Stimulated activated CD8-positive, alpha-beta memory T cell treated with anti-CD3 and anti-CD28 coated beads, Interleukin-4, amount 100 ng/mL, for 1 hour (primary cell): Measurements from ENCODE around the gene AP4M1.

Experiments used
- DNase-seq, 2 donors: peaks; one replicate each; pipeline ENCODE4 v3.0.0-alpha.2; 2020; ENCODE audit warnings: low read depth in 2 of 2, low spot score in 1 of 2

The AP4M1 gene, protein sequence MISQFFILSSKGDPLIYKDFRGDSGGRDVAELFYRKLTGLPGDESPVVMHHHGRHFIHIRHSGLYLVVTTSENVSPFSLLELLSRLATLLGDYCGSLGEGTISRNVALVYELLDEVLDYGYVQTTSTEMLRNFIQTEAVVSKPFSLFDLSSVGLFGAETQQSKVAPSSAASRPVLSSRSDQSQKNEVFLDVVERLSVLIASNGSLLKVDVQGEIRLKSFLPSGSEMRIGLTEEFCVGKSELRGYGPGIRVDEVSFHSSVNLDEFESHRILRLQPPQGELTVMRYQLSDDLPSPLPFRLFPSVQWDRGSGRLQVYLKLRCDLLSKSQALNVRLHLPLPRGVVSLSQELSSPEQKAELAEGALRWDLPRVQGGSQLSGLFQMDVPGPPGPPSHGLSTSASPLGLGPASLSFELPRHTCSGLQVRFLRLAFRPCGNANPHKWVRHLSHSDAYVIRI

DNA sequence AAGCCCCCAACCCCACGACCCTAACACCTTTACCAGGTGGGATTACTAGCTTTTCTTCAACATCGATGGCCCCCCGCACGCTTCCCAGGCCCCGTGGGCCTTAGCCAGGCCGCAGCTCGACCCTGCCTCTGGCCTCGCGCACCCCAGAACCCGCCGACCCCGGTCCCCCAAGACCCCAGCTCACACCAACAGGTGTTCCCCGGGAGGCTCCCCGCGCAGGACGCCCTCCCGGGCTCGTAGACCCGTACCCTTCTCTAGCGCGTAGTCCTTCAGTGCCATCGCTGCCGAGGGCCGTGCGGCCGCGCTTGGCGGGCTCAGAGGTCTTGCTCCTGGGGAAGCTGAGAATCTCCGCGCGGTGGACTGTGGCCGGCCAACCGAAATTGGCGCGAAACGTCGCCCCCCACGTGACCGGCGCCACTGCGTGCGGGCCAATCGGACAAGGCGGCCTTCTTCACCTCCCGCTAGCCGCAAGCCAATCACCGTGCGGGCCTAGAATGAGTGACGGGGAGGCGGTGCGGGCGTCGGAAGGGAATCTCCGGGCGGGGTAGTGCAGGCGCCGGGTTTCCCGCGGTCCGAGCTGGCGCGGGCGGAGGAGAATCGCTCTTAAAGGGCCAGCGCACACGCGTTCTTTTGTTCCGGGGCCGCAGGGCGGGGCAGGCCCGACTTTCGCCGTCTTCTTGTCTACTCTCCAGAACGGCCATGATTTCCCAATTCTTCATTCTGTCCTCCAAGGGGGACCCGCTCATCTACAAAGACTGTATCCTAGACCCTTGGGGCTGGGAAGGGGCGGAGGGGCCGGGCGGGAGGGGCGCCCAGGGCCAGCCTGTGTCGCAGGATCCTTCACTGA, at the start of gene AP4M1, which contains the start of gene MCM7:
TSS of gene AP4M1 (plus strand) at position 628 of the 847 bp plus-strand sequence. CDS start at position 700, 72 bp downstream.
TSS of gene MCM7 (minus strand) at position 382 of the 847 bp plus-strand sequence. CDS start at position 279, 103 bp downstream.
- peak; percentile 89 to 95 for DNase-seq

DNA sequence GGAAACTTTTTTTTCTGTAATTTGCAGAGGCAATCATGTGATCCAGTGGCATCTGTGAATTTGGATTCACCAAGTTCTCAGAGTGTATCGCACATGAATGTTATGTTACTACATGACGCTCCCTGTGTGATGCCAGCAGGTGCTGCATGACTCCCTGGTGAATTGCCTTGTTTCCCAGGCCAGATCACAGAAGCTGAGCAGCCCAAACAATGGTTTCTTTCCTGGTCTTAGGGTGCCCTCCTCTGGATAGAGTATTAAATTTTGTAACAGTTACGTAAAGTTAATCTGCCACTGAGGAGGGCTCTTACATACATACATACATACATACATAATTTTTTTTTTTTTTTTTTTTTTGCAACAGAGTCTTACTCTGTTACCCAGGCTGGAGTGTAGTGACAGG, 48.2 kb upstream of the AP4M1 start:
- DNase-seq = no peak

DNA sequence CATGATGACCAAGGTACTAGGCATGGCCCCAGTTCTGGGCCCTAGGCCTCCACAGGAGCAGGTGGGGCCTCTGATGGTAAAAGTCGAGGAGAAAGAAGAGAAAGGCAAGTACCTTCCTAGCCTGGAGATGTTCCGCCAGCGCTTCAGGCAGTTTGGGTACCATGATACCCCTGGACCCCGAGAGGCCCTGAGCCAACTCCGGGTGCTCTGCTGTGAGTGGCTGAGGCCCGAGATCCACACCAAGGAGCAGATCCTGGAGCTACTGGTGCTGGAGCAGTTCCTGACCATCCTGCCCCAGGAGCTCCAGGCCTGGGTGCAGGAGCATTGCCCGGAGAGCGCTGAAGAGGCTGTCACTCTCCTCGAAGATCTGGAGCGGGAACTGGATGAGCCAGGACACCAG, 44.4 kb upstream of the AP4M1 start:
- DNase-seq = no peak

DNA sequence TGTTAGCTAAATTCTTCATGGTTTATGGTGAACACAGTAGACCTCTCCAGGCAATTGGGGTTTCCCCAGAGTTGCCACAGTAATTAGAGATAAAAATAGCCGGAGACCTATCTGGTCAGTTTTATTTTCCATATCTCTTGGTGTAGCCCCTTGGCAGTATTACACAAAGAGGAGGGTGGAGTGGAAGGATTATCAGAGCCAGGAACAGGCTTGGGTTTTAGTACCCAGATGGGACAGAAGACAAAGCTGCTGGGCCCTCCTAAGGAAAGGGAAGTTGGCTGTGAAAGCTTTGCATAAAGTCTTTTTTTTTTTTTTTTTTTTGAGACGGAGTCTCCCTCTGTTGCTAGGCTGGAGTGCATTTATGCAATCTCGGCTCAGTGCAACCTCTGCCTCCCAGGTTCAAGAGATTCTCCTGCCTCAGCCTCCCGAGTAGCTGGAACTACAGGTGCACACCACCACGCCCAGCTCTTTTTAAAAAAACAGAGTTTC, 42.1 kb upstream of the AP4M1 start:
- no peak for DNase-seq

DNA sequence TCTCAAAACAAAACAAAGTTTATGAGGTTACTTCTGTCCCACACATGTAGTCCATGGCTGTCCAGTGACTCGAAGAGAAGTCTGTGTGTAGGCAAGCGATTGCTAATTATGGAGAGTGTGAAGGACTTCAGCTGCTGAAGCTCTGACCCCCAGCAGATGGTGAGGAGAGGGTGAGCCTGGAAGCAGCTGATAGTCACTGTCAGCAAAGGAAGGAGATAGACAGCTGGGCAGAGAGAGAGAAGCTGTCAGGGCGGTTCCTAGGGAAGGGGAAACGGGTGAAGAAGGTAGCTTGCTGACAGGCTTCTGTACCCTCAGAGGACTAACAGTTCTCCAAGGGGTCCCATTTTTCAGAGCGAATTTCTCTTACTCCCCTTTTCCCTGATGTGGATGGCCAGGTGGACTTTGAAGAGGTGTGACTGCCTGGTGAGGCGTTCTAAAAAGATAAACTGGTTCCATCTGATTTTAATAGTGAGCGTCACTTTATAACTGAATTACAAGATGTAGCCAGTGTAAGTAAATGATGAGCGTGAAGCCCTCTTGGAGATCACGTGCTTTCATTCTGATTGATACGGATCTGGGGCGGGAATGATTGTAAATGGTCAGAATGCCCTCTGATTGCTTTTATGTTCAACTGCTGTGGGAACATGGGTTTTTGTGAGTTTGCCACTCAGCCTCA, 39.8 kb upstream of the AP4M1 start:
- no peak for DNase-seq

DNA sequence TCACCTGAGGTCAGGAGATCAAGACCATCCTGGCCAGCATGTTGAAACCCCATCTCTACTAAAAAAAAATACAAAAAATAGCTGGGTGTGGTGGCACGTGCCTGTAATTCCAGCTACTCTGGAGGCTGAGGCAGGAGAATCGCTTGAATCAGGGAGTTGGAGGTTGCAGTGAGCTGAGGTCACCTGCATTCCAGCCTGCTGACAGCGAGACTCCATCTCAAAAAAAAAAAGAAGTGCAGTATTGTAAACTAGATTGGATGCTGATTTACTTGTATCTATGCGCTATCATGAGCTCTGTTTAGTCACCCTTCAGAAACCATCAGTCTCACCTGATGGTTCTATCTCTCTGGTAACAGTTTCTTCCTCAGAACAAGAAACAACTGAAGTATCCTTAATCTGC, 38.1 kb upstream of the AP4M1 start:
- DNase-seq = no peak

DNA sequence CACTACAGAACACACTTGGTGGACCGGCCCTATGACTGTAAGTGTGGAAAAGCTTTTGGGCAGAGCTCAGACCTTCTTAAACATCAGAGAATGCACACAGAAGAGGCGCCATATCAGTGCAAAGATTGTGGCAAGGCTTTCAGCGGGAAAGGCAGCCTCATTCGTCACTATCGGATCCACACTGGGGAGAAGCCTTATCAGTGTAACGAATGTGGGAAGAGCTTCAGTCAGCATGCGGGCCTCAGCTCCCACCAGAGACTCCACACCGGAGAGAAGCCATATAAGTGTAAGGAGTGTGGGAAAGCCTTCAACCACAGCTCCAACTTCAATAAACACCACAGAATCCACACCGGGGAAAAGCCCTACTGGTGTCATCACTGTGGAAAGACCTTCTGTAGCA, 37.3 kb upstream of the AP4M1 start:
- DNase-seq = no peak

DNA sequence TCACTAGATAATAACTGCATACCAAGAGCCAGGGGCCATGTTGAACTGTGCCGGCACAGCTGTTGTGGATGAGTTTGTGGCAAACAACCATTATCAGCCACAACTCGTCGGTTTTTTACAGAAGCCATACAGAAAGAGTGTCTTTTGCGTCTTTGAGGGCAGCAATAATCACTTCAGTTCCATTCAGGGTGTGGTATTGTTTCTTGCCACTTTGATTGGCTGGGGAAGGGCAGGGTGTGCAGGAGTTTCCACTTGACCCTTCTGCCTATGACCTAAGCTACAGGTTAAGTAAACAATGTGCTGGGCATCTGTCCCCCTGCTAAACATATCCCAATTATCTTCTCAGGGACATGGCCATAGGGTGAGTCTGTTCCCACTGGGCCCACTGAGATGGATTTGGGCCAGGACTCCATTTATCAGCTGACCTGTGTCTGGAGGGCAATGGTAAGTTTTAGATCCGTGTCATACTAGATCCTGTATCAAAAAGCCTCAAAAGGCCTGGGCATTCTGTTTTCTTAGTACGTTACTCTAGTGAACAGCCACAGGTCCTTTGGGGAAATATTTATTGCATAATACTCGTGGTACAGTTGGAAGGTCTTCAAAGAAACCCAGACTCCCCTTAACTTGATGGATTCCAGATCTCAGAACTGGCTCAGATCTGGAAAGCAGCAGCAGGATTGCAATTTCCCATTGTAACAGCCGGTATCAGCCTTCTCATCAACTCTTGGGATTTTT, 35.8 kb upstream of the AP4M1 start:
- no peak for DNase-seq

DNA sequence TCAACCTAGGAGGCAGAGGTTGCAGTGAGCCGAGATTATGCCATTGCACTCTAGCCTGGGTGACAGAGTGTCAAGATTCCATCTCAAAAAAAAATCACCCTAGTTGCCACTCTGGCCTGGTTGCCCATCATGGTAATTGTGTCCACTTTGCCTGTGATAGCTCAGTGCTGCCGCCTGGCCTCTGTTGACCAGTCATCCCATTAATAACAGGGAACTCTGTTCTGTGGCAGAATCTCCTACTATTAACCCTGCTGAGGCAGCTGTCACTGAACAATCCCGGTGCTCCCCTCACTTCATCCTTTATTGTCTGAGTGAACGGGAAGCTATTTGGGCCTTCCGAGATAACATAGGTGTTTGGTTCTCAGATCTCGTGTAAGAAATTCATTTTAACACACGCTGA, 34.5 kb upstream of the AP4M1 start:
- no peak for DNase-seq

DNA sequence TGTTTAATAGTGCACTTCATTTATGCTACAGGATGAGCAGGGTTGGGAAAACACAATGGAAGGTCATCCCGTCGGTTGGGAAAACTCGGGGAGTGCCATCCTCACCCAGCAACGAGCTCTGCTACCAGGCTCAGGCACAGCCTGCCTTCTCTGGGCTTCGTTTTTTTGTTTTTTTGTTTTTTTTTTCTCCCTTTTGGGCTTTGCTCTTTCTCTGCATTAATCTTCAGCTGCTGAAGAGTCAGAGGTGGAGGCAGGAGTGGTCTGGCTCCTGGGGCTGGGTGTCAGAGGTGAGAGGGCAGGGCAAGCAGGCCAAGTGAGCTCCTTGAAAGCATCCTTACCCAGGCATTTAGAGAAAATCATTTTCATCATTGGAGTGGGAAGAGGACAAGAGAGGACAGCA, 31.5 kb upstream of the AP4M1 start:
- DNase-seq = no peak

DNA sequence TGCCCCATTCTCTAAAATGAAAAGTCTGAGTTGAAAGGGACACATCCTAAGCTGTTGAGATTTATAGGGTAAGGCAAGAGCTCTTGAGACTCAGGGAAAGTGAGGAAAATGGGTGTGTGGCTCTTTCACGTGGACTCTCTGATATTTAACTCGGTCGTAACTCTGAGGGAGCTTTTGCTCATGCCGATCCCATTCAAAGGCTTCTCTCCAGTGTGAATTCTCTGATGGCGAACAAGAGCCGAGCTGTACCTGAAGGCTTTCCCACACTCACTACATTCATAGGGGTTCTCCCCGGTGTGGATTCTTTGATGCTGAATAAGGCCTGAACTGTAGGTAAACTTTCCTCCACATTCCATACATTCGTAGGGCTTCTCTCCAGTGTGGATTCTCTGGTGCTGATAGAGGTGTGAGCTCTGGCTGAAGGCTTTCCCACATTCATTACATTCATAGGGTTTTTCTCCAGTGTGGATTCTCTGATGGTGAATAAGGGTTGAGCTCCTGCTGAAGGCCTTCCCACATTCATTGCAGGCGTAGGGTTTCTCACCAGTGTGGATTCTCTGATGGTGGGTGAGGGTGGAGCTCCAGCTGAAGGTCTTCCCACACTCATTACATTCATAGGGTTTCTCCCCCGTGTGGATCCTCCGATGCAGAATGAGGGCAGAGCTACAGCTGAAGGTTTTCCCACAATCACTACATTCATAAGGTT, 30.3 kb upstream of the AP4M1 start:
- DNase-seq = no peak

DNA sequence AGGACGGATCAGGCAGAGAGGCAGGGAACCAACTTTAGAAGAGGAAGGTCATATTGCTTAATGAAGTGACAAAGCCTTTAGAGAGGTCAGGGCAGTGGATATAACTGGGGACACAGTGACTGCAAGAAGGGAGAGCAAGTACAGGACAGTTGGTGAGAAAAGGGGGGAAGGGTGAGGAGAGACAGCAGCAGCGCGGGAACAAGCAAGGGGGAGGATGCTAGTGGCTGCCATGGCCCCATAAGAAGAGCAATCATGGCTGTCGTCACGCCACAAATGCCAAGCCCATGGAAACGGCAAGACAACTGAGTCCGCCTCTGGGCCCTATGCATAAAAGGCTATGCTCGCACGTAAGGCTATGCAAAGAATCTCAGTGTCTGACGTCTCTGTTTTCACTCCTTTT, 29.0 kb upstream of the AP4M1 start:
- DNase-seq = no peak

DNA sequence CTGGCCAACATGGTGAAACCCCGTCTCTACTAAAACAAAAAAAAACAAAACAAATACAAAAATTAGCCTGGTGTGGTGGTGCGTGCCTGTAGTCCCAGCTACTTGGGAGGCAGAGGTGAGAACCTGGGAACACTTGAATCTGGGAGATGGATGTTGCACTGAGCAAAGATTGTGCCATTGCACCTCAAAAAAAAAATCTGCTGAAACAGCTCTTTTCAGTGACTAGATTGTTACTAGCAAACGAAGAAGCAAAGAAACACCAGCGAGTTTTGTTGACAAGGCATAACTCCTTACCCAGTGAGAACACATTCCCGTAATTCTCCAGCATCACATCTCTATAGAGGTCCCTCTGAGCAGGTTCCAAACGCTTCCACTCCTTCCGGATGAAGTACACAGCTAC, 26.6 kb upstream of the AP4M1 start:
- DNase-seq = no peak

DNA sequence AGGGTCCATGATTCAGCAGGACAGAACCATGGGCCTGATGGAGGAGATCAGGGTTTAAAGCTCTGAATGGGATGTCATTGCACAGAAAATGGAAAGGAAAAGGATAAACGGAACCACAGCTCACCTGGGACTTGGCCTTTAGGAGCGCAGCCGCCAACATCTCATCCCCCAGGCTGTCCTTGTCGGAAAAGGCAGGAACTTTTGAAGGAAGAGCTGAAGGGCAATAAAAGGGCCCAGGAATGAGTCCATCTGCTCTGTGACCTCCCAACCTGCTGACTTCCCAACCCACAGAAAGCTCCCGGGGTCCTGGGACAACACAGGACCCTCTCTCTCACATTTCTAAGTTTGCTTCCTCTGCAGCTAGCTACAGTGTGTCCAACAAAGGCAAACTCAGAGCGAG, 26.0 kb upstream of the AP4M1 start:
- DNase-seq = no peak

DNA sequence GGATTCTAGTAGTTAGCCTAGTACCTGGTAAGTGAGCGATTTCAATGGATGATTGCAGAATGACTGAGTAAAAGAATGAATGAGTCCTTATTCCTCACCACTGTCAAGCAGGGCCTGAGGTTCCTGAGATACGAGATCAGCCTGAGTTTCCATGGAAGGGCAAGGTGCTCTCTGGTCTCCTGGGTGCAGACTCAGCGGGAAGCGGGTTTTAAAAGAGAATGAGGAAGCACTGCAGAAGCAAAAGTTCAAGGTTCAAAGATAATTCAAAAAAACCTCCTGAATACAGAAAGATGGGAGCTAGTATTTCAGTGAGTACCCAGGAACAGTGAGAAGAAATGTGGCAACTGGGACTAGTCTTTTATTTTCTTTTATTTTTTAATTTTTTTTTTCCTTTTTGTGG, 24.2 kb upstream of the AP4M1 start:
- DNase-seq = no peak

DNA sequence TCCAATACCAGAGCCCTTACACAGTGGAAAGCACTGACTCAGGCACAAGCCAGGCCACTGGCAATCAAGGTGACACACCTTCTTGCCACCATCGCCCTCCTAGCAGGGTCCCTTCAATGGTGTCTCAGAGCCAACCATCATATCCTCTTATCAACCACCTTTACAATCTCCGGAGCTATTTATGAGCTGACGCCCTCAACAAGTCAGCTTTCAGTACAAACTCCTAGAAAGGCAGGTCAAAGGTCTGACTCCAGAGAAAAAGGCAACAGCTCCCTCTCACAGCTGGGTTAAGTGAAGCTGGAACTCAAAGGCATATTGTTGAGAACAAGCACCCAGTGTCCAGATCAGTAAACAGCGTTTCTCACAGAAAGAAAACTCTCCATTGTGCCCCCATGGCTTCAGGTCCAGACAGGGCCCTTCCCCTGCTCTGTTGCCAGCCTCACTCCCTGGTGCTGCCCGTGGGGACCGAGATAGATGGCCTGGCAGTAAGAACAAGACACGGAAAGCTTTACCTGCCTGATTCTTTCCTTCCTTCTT, 22.4 kb upstream of the AP4M1 start:
- DNase-seq = no peak

DNA sequence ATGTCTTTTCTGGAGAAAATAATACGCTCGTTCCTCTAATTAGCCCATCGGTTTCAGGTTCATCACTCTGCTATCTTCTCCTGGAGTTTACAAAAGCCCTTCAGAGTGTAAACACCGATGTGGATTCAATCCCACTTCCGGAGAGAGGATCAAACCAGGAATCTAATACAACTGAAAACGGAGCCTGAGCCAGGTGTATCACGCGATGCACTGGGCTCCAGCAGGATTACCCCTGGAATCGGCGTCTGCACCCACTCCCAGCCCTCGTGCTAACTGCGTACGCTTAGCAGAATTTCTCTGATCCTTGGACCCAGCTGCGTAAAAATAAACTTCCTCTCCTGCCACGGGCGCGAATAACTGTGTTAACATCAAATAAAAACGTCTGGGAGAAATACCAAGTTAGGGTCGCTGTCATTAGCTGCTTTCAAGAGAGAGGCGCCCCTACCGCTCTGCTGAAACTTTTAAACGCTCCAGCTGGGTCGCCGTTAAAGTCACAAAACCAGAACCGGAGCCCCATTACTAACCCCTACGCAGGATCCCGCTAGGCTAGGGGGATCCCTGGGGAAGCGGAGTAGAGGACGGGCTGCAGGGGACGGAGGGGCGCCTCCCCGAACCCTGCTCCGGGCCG, 20.4 kb upstream of the AP4M1 start:
- no peak for DNase-seq

DNA sequence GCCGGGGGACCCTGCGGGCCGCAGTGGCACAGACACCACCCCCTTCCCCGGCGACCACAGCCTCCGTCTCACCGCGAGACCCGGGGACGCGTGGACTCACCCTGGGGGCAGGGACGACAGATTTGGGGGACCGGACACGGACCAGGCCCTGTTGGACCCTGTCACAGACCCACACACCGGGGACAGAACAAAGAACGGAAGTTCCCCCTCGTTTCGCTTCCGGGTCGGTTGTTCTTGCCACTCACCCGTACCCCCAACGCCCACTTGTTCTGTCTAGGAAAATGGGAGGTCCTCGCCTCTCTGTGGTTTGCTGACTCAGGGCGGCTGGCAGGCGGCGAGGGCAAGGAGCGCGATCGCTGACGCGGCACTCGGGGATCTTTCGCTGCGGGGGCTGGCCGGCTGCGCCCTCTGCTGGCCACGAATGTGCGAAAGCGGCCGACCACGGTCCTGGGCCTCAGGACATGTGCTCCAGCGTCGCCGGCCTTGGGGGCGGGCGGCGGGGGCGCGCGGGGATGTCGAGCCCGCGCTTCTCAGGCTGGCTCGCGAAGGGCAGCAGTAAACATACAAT, 19.8 kb upstream of the AP4M1 start, which contains the start of gene ZNF3:
TSS of gene ZNF3 (minus strand) at position 189 of the 568 bp plus-strand sequence. CDS start 4,366 bp downstream, outside the sequence.
- peak; percentile 91 to 94 for DNase-seq

DNA sequence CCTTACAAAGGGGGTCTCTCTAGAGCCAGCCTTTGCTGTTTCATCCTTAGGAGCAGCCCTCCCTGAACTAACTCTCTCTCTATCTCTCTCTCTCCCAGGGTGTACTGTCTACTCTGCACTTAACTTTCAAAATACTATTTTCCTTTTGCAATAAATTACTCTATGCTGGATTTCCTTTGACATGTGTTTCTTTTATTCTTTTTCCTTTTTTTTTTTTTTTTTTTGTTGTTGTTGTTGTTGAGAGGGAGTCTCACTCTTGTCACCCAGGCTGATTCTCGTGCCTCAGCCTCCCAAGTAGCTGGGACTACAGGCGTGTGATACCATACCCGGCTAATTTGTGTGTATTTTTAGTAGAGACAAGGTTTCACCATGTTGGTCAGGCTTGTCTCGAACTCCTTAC, 18.5 kb upstream of the AP4M1 start:
- no peak for DNase-seq
